Measurements from ENCODE around the gene TIPARP.

The TIPARP gene

DNA sequence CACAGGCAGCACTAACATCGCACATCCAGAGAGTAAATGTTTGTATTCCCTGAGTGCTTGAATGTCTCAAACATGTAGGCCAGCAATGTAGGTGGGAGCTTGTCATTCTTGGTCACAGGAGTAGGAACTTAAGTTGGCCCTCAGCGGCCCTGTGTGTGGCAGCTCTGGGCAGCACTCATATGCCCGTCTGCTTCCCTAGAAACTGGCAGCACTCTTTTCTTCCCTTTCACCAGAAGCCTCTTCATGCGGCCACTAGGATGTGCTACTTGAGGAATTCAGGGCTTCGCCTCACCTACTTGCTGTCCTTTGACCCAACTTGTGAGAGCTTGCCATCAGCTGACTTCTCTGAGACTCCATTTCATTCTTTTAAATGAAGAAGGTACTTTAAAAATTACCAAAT, 69.5 kb downstream of the TIPARP start:
- DNase-seq = no peak

DNA sequence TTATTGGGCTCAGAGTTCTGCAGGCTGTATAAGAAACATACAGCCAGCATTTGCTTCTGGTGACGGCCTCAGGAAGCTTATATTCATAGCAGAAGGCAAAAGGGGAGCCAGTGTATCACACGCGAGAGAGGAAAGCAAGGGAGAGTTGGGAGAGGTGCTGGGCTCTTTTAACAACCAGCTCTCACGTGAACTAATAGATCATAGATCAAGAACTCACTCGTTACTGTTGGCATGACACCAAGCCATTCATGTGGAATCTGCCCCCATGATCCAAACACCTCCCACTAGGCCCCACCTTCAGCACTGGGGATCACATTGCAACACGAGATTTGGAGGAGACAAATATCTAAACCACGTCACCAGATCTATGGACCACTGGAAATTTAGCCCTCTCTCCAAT, 70.2 kb downstream of the TIPARP start:
- DNase-seq = no peak

DNA sequence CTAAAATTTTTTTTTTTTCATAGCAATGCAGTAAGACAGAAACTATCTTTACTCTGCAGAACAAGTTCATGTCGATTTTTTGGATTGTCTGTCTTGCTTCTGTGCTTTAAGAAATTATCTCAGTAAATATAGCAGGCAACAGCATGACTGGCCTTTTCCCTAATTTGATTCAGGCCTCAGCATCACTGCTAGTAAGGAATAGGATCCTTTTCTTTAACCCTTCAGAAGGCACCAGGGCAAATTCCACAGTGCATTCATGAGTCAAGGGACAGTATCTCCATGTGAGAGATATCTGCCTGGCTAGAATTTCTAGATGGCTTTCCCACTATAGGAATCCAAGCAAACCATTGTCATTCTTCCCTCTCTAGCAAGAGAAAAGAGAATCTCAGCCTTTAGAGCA, 71.4 kb downstream of the TIPARP start:
- DNase-seq = no peak

DNA sequence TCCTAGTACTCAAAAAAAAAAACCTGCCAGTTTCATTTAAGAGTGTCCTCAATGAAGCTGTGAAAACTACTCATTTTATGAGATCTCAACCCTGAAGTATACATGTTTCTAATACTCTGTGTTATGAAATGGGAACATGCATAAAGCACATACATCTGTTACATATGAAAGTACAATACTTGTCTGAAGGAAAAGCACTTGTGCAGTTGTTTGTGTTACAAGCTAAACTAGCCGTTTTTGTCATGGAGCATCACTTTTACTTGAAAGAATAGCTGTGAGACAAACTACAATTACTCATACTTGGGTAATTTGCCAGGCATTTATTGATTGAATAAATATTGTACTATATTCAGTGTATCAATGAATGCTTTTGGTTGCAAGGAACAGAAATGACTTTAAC, 72.7 kb downstream of the TIPARP start:
- DNase-seq = no peak

DNA sequence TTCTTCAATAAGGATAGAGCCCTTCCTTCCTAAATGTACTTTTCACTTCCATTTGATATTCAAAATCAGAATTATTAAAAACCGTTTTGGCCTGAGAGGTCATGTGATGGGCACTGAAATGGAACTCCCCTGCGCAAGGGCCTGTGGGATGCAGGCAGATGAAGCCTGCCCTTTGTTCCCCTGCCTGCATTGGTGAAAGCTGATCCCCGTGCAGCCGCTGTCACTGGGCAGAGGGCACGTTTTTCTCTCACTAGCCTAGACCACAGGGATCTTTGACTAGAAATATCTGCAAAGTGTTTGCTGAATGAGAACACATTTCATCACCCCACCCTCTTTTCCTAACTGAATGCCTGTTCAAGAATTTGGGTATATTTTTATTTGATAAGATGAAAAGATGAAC, 74.9 kb downstream of the TIPARP start:
- DNase-seq = no peak

DNA sequence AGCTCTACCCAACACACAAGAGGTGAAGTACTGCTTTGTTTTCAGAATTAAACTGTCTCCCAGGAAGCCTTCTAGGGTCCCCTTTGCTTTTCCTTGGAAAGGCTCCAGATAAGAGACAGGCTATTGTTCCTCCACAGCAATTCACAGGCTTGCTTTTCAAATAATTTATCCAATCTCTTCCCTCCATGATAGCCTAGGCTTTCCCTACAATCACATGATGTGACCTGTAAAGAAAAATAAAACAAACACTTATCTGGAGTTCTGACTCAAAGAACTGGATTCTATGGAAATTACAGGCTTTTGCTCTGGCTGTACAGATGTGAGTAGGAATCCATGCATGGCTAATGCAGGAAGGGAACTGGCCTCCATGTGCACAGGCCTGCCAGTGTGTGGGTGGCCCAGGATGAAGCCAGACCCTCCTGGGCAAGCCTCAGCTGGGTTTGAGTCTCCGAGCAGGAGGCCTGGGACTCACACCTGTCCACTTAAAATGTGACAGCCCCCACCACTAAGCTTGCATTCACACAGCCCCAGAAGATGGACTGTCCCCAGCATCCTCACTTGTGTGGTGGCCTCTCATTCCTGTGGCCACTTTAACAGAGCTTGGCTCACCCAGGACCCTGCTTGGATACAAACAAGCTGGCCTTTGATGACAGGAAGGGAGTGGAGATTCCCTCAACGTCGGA, 75.9 kb downstream of the TIPARP start:
- DNase-seq = no peak

DNA sequence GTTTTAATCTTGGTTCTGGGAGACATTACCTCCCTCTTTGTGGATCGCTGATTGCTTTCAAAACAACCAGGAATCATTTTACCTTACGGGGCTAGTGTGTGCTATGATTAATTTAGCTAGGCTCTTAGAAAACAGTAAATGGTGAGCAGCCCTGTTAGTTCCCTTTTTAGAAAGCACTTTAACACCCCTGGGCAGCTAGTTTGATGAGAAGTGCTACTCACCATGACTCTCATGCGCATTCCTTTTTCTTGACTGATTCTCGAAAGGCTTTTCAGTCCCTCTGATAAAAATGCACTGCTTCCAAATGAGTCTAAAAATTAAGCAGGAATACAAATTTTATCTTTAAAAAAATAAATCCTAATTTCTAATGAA, 76.5 kb downstream of the TIPARP start:
- no peak for DNase-seq

DNA sequence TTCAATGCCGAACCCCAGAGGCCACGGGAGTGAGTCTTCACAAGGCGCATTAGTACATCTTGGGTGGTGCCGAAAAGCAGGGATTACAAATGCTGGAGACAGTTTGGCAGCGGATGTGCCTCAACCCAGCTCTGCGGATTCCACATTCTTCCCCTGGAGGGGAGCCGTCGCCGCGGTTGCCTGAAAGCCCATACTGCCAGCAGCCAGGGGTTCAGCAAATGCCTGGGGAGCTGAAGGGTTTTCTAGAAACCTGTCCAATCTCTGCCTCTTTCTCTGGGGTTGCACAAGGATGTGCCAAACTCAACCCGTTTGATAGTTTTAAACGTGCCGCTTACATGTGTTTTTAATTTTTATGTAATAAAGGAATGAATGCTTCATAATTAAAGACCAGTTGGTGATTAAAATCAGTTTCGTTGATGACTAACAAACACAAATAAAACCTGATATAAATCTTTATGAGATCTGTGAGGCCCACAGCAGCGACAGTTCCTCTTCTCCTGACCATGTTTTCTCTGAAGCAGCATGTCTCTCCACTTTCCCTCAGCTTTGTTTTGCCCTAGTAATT, 77.2 kb downstream of the TIPARP start:
- DNase-seq = no peak
